DMS53 treated with DMSO at 0.1 percent for 48 hours (cell line): ENCODE data around the gene UPK1B.
A peak's percentile ranks its signal among the peaks of the same experiment; 100 is the strongest.
"Not testable (repeated sequence)": the region's sequence is repeated elsewhere in the genome, so short reads cannot be mapped to it uniquely, and the experiment has no call there.

ENCODE experiments used
- DNase-seq: peaks from one replicate; lab custom pipeline; 2025; ENCODE audit not compliant: unreplicated experiment; lab: John Stamatoyannopoulos, UW

The UPK1B gene

GRCh38 chr3:119221779-119222320, 48.5 kb downstream of the UPK1B start:
- DNase-seq = no peak

- no peak for DNase-seq
These were observed 49.0 kb downstream of the UPK1B start for GRCh38 chr3:119222391-119222790.

GRCh38 chr3:119223511-119223910, 50.1 kb downstream of the UPK1B start:
- DNase-seq = no peak

- DNase-seq = no peak
These were observed 51.7 kb downstream of the UPK1B start for GRCh38 chr3:119225121-119225520.

GRCh38 chr3:119227070-119227850, 53.9 kb downstream of the UPK1B start:
- no peak for DNase-seq

DNA sequence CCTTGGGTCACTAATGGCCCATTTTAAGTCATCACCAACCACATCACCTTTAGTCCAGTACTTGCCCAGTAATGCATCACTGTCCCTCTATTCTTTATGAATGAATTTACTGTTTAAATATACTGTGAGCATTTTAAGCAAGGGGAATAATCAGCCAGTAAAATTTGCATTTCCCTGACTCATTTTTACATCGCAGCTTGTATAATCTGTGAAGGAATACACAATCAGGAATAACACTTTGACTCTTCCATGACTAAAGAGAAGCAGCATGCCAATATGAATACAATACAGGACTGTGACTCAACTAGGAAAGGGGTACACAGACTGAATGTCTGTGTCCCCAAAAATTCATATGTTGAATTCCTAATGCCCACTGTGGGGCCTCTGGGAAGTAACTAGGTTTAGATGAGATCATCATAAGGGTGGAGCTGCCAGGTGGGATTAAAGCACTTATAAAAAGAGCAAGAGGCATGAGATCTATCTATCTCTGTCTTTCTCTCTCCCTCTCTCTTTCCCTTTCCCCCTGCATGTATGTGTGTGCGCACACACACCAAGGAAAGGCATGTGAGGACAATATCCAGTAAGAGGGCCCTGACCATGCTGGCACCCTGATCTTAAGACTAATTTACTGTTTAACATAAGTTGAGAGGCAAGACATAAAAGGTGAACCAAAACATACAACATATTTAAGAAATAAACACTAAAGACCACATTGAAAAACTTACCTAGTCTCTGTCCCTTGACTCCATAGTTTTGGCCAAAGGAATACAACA, 55.2 kb downstream of the UPK1B start:
- no peak for DNase-seq

GRCh38 chr3:119229190-119229589, 55.8 kb downstream of the UPK1B start:
- no peak for DNase-seq

GRCh38 chr3:119230071-119230470, 56.7 kb downstream of the UPK1B start:
- DNase-seq = no peak

DNA sequence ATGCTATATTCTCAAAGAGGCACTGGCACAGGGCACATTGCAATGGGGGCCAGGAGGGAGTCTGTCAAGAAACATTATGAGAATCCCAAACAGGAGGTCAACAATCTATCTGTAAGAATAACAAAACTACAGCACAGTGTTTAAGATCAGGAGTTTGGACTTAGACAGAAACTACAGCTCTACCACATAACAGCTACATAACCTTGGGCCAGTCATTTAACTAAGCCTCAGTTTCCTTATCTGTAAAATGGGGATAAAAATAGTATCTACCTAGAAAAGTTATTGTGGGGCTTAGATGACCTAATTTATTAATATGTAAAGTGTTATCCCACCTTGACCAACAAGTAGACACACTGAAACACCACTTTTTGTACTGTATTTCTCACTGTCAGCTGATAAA, 57.3 kb downstream of the UPK1B start:
- DNase-seq = no peak

- DNase-seq = no peak
These were observed 61.2 kb downstream of the UPK1B start for GRCh38 chr3:119234610-119235009.

GRCh38 chr3:119235151-119235550, 61.8 kb downstream of the UPK1B start:
- DNase-seq = no peak

DNA sequence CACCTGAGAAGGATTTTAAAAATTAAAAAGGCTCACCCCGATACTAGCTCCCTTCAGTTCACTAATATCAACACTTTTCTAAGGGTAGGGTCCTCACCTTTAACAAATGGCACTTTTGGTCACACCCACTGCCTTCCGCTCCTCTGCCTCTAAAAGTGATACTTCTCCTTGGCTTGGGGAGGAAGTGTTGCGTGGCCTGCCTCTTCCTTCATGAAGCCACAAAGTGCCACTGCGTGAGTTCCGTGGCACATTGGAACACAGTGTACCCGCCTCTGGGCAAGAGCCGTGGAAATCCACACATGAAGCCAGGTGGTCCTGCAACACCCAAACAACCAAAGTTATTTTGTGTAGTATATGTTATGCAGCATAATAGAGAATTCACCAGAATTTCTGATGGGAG, 63.4 kb downstream of the UPK1B start:
- DNase-seq = no peak

DNA sequence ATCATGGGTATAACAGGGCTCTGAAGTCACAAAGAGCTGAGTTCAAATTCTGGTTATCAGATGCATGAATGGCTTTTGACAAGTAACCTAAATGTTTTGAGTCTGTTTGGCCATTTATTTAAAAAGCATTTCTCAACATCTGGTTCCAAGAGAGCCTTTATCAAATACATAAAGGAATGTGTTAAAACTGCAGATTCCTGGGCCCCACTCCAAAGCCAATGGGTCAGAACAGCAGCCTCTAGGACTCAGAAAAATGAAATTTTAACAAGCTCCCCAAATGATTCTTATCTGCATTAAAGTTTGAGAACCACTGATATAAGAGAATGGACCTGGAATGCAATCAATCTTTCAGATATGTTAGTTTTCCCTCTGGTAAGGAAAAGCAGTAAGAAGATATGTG, 63.9 kb downstream of the UPK1B start:
- DNase-seq = no peak

DNA sequence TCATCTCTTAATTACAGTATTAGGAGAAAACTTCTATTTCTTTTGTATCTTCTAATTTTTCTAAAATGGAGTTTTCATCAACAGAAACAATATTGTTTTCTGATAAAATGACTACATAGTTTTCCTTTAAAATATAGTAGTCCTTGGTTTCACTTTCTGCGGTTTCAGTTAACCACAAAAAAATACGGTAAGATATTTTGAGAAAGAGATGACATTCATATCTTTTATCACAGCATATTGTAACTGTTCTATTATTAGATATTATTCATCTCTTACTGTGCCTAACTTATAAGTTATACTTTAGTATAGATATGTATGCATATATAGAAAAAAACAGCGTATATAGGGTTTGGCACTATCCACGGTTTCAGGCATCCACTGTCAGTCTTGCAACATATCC, 65.0 kb downstream of the UPK1B start:
- DNase-seq = no peak

DNA sequence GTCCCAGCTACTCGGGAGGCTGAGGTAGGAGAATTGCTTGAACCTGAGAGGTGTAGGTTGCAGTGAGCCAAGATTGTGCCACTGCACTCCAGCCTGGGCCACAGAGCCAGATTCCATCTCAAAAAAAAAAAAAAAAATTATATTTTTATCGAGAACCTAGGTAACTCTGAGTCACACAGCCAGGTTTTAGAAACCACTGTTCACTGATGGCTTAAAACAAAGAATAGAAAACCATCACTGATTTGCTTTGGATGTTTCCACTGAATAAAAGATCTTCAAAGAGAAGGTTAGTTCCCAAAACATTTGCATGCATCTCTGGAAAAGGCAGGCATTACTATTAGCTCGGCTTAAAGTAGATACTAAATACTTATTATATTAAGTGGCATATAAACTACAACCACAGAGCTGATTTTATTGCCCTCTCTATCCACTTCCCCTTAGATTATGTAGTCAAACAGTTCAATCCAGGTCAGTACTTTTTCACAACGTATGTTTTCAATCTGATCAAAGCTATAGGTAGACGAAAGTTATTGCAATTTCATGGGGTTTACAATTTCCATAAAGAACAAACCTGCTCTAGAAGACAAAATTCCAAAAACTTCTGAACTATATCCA, 65.9 kb downstream of the UPK1B start:
- DNase-seq = no peak

- no peak for DNase-seq
These were observed 66.7 kb downstream of the UPK1B start for GRCh38 chr3:119240101-119240590.

GRCh38 chr3:119240591-119241434, 67.4 kb downstream of the UPK1B start, which contains the start of gene B4GALT4:
Gene B4GALT4, minus strand, starts transcription at chr3:119240878. Its CDS starts 10,779 bp downstream, at chr3:119230099.
- peak; percentile 75 for DNase-seq

- not testable (repeated sequence) for DNase-seq
These were observed 69.1 kb downstream of the UPK1B start for GRCh38 chr3:119242387-119243057.

GRCh38 chr3:119243058-119243529, 69.7 kb downstream of the UPK1B start:
- DNase-seq = not testable (repeated sequence)

DNA sequence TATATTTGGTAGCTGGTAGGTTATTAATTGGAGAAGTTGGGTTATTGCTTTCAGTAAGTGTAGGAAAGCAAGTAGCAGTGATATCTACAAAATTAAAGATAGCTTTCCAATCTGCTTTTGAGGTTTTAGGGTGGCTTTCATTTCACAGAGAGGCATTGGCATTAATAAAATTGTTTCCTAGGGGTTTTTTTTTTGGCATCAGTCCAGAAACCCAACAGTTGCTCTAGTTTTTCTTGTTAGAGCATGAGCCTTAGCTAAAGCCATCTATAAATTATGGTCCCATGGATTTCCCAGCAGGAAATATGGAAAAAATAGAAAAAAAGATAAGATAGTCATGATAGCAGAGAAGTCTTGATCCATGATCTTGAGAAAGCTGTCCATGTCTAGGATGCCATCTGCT, 70.3 kb downstream of the UPK1B start:
- DNase-seq = no peak
